NCI-H187 (cell line): Measurements from ENCODE around the gene BPI.
"Not testable (repeated sequence)": the region's sequence is repeated elsewhere in the genome, so short reads cannot be mapped to it uniquely, and the experiment has no call there.

Experiments used
- DNase-seq, 2 experiments: peaks; one replicate each; lab custom pipeline; 2025; lab: John Stamatoyannopoulos, UW

The BPI gene

DNA sequence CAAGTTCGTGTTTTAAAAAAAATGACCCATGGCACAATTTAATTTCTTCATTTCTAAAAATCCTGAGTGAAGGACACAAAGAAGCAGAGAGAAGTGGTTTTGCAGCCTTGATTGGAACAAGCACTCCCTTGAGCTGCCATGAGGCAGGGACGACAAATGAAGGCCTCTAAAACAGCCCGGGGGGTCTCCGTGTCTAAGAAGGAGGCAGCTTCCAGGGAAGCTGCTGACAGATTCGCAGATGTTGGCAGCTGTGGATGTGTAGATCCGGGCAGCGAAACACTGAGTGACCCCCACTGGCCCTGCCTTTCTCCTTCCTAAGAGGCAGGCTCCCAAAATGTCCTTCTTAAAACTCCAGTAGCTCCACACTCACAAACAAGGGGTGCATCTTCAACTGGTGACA is 32.8 kb downstream of the BPI start:
- no peak for DNase-seq

DNA sequence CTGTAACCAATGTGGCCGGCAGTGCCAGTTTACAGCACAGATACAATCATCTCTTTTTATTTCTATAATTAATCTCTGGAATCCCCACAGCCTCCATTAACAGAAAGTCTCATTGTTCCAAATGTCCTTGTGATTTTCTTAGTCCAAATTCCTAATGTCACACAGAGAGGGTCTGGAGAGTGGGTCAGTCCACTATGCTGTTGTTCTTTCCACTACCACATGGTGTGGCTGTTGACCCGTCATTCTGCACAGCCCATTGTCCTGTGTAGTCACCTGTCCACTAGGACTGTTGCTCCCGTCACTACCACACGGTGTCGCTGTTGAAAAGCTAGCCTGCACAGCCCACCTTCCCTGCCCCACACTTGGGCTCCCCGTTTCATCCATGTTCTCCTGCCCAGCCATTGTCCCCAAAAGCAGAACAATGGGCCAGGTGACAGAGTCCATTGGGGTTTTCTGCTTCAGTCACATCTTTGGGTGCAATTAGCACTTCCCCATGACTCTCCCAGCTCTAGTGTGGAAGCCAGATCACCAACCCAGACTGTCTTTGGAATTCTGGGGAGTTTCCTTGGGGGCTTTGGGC is 33.7 kb downstream of the BPI start:
- no peak for DNase-seq

DNA sequence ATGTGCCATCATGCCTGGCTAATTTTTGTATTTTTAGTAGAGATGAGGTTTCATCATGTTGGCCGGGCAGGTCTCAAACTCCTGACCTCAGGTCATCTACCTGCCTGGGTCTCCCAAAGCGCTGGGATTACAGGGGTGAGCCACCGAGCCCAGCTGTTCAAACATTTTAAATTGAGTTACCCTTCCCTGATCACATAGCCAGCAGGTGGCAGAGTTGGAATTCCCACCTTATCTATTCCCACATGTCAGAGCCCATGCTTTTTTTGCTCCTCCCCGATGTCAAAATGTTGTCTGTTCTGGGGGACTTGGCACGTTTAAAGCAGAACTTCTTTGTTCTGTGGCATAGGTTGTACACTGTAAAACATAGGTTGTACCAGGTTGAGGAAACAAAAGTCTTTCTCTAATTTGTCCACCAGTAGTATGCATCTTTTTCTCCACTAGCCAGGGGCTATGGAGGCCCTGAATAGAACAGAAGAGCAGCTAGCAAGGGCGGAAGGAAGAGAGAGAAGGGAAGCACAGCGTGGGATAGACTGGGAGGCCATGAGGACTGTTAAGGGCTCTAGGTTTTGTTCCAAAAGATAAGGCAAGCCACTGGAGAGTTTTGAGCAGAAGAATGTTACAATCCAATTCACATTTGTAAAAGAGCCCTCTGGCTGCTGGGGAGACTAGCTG is 35.0 kb downstream of the BPI start:
- DNase-seq: no peak

DNA sequence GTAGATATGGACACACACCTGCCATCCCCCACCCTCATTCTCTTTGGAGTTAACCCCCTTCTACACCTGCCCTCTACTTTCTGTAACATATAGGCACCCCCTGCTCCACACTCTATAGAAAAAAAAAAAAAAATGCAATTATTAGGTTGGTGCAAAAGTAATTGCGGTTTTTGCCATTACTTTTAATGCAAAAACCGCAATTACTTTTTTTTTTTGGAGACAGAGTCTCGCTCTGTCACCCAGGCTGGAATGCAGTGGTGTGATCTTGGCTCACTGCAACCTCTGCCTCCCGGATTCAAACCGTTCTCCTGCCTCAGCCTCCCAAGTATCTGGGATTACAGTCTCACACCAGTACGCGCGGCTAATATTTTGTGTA is 35.6 kb downstream of the BPI start:
- not testable (repeated sequence) for DNase-seq

DNA sequence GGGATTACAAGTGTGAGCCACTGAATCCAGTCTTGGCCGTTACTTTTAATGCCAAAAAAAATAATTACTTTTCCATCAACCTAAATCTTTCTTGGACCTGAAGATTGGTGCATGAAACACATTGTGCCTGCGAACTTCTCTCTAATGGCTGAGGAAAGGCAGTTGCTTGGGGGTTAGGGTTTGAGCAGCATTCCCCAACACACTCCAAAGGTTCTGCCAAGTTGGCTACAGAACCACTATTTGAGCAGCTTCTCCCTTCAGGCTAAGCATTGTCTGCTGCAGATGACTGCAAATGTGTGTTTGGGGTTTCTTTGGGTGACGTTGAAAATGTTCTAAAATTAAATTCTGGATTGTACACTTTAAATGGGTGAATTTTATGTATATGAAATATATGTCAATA is 36.0 kb downstream of the BPI start:
- DNase-seq: no peak

DNA sequence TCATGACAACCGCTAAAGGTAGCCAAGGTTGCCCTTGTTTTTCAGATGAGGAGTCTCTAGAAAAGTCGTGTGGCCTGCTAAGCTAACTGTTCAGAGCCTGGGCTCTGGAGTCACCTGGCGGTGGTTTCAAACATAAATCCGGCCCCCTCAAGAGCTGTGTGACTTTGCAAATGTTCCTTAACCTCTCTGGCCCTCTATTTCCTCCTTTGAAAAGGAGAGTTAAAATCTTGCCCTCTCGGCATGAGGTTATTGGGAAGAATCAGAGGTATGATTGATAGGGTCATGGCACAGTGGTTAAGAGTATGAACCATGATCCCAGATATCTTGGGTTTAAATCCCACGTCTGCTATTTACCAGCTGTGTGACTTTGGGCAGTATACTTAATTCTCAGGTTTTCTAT is 36.7 kb downstream of the BPI start:
- DNase-seq: no peak

DNA sequence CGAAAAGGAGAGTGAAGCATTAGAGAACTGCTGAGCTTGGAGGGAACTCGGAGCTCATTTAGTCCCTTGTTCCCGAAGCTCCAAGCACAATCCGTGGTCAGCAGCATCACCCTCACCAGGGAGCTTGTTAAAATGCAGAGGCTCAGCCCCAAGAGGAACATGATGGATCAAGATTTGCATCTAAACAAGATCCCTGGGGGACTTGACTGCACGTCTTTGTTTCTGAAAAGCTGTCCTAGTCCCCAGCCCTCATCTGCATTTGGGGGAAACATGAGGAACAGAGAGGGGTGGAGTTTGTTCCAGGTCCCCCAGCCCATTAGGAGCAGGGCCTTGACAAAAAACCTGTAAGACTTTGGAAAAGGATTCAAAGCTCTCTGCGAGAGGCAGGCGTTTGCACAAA is 38.3 kb downstream of the BPI start:
- DNase-seq: no peak

DNA sequence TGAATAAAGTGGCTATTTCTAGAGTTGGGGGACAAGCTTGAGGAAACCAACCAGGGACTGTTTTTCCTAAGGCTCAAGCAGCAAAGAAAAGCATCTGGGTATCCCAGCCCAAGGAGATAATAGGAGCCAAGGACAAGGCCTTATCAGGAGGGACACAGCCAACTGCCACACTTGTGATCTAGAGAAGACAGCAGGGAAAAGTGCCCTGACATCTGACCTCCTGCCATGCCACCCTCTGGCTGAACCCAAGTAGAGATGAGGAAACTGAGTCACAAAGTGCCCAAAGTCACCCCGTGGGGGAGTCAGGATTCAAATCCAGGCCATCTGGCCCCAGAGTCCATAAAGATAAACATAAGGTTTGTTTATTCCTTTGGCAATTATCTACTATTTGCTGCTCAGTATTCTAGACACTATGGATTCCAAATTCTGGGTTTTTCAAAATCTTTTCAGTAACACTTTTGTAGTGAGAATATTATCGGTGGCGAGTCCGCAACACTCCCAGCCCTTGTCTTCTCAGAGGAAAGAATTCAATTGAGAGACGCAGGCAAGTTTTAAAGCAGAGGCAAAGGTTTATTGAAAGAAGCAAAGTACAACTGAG is 38.9 kb downstream of the BPI start:
- DNase-seq: no peak

DNA sequence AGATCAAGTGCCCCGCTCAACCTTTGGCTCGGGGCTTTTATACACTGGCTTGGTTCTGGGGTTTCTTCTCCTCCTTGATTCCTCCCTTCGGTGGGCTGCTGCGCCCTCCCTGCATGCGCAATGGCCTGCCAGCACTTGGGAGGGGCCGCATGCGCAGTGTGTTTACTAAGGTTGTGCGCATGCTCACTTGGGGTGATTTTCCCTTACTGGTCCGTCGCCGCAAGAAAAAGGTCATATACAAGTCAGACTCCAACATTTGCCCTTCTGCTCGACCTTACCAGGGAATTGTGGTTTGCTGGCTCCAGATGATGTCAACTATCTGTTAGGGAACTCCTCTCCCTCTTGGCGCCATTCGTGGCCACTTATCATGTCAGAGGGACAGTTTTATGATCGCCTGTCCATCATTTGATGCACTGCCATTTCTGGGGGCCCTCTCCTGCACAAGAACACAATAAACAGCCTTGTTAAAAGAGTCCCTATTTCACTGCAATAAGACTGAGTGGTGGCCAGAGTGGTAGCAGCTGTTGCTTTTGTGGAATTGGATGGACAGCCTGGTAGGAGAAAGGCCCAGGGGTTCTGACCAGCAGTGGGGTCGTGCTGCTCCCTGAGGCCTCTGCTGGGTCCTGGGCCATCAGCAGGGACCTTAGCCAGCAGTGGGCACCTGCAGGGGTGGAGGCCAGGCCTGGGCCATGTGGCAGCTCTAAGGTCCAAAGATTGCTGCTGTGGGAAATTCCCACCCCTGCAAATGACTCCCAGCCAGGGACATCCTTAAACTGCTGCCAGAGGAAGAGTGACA is 39.6 kb downstream of the BPI start:
- DNase-seq: no peak

DNA sequence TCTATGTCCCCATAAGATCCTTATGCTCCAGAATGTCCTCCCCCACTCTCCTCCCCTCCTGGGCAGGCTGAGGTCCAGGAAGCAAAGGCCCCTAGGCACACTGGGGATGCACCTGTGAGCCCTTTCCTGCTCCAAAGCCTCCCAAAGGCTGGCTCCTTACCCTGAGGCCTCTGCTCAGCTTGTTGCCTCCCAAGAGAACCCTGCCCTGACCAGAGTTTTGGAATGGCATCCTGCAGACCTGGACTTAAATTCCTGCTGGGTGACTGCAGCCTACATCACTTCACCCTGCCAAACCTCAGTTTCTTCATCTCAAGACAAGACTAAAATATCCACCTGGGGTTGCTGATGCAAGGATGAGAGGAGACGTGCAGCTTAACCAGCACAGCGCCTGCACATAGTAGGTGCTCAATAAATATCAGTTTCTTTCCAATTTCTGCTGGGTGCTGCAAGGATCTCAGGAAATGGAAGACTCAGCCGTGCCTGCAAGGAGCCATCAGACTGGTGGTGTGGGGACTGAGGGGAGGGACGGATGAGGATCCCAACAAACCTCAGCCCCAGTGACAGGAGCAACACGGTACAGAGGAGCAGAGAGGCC is 40.2 kb downstream of the BPI start:
- DNase-seq: no peak

DNA sequence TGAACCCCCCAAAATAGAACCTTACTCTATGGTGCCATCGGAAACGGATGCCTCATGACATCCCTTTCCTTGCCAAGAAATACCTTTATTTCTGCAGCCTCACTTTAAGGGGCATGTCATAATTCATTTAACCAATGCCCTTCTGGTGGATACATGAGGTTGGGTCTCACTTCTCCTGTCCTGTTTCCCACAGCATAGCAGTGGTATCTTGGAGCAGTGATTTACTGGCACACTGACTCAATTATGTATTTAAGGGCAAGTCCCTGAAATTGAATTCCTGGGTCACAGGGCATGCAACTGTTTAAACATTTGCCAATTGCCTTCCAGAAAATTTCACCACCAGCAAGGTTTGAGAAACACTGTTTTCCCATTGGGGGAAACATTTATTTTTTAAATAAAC is 41.7 kb downstream of the BPI start:
- no peak for DNase-seq

DNA sequence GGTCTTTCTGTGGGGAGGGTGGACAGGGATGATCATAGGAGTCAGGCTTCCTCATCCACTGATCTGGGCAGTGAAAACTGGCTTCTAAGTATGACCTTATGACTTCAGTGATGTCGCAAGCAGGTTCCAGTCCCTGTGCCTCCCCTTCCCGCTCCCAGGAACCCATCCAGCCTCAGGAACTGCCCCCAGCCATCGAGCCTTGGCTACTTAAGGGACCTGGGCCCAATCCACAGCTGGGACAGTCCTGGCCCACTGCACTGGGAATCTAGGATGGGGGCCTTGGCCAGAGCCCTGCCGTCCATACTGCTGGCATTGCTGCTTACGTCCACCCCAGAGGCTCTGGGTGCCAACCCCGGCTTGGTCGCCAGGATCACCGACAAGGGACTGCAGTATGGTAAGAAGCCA is 42.3 kb downstream of the BPI start, which contains the start of gene LBP:
LBP (plus strand) TSS at position 236 of the 405 bp plus-strand sequence; CDS start at position 271, 35 bp downstream.
- no peak for DNase-seq

DNA sequence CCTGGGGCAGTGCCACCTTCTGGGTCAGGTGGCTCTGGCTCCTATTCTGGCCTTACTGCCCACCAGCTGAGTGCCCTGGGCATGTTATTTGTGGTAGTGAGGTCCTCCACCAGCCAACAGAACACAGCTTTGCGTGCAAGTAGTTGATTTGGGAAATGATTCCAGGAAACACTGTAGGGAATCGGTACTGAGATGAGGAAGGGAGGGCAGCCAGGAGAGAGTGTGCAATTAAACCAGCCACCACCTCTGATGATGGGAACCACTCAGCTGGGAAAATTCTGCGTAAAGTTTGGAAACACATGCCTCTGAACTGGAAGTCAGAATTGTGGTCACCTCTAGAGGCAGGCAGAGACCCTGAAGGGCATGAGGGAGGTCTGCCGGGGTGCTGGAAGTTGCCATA is 42.8 kb downstream of the BPI start:
- no peak for DNase-seq

DNA sequence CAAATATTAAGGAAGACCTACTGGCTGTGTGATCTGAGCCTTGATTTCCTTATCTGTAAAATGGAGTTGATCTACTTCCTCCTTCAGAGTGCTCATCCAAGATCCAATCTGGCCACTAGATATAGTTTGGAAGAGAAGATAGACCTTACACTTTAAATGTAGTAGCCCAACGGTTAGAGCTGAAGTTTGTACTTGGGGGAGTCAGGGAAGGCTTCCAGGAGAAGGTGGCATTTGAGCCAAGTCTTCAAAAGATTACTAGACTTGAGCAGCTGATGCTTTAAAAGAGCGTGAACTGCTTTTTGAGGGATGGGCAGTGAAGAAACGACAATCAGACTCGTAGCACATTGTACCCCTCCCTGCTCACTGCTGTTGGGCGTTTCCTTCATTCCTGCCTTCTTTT is 45.9 kb downstream of the BPI start:
- DNase-seq: no peak

DNA sequence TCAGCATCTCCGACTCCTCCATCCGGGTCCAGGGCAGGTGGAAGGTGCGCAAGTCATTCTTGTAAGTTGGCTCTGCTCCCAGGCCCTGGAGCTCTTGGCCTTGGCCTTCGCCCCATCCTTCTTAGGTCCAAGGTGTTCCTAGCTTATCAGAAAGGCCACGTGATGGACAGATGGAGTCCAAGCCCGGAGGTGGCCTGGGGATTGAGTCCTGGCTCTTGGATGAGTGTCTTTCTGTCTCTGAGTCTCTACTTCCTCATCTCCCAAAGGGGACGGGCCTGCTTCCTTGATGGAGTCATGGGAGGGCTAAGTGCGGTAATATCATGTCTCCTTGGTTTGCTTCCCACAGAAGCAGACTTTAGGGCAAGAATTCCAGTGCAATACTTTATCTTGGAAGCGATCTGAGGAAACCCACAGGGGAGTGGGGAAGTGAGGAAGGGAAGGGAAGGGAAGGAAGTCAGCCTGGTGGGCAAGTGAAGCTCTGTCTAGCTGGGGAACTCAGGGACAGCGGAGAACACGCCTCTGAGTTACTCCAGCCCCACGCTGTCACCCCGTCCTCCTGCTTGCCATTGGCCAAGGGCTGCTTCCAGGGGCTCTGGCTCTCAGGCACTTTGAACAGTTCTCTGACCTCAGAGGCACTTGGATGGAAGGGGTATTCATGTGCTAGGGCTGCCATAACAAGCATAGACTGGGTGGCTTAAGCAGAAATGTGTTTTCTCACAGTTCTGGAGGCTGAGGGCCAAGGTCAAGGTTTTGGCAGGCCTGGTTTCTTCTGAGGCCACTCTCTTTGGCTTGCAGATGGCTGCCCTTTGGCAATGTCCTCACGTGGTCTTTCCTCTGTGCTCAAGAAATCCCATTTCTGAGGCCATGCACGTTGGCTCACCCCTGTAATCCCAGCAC is 47.2 kb downstream of the BPI start:
- DNase-seq: no peak

DNA sequence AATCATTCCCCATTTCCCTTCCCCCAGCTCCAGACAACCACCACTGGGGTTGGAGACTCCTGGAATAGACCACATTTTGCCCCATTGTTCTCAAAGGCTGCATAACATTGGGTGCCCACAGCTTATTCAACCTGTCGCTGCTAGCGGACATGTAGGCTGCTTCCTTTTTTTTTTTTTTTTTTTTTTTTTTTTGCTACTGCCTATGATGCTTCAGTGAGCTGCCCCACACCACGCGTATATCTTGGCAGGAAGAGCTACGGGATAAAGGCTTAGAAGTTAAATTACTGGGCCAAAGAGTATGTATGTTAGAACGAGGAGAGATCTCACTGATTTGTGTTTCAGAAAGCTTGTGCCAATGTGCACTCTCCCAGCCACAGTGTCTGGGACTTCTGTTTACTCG is 49.4 kb downstream of the BPI start:
- DNase-seq: no peak

DNA sequence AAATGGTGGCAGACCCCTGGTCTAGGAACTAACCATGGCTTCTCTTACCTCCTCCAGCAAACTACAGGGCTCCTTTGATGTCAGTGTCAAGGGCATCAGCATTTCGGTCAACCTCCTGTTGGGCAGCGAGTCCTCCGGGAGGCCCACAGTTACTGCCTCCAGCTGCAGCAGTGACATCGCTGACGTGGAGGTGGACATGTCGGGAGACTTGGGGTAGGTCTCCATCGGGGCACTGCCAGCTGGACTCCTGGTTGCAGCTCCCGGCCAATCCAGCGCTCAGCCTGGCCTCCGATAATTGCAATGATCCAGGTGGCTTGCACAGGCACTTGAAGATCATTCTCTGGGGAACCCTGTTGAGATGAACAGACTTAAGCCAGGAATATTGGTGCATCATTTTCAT is 50.3 kb downstream of the BPI start:
- DNase-seq: no peak

DNA sequence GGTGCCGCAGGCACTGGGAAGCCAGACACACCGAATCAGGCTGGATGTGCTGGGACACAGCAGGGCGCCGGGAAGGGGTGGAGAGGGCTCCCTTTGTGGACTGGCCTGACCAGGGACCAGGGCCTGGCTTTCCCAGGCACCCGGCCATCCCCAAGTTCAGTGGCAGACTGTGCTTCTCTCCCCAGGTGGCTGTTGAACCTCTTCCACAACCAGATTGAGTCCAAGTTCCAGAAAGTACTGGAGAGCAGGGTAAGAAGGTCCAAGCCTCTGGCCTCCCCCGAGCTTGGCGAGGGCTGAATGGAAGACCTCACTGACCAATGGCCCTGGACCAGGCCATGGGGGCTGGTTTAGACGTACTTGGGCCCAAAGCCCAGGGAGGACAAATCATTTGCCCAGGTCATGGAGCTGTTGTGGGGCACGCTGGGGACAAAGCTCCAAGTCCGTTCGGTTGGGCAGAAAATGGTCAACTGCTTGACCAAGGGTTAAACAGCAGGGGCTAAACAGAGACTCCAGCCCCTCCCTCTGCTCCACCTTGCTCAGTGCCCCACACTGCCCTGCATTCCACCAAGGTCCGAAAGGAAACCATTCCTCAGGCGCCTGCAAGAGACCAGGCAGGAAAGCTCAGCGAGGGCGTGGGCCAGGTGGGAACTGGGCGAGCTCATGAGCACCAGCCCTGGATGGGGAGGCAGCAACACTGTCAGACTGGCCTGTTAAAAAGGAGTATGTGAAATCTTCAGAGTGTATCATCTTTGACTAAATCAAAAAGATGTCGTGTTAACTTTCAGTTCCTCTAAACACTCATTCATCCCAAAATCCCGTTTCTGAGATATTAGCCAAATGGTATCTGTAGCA is 51.4 kb downstream of the BPI start:
- no peak for DNase-seq

DNA sequence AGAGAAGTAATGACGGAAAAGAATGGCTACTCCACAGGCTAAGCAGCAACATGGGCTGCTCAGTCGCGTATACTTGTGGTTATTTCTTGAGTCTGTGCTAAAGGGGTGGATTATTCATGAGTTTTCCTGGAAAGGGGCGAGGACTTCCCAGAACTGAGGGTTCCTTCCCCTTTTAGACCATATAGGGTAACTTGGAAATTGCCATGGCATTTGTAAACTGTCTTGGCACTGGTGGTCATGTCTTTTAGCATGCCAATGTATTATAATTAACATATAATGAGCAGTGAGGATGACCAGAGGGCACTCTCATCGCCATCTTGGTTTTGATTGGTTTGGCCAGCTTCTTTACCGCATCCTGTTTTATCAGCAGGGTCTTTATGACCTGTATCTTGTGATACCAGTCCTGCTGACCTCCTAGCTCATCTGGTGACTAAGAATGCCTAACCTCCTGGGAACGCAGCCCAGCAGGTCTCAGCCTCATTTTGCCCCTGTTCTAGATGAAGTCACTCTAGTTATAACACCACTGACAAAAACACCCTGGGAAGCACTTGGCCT is 53.8 kb downstream of the BPI start:
- DNase-seq: no peak

DNA sequence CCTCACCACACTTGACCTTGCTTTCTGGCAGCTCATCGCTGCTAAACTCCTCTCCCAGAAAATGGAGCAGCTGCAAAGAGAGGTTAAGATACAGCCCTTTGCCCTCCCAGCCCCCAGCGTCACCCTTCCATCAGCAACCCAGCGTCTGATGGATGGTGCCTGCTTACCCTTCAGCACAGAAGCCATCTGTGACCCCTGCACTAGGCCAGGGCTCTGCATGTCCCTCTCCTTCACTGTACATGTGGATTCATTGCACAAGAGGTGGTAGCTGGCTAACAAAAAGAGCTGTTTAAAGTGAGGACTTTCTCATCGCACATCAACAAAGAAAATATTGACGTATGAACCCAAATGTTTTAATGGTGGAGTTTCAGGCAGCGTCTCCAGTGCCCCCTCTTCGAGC is 54.6 kb downstream of the BPI start:
- no peak for DNase-seq
